ENCODE data around the gene MYL5.
"Not testable (repeated sequence)": the region's sequence is repeated elsewhere in the genome, so short reads cannot be mapped to it uniquely, and the experiment has no call there.

Gene MYL5

GRCh38 chr4:636628-637159 lies 37.6 kb upstream of the MYL5 start:
- DNase-seq = no peak

GRCh38 chr4:637536-638280 lies 36.6 kb upstream of the MYL5 start:
- no peak for DNase-seq

- DNase-seq = not testable (repeated sequence)
Measured at GRCh38 chr4:642366-642765, 32.0 kb upstream of the MYL5 start.

- no peak for DNase-seq
Measured at GRCh38 chr4:646460-646859, 27.9 kb upstream of the MYL5 start.

- no peak for DNase-seq
Measured at GRCh38 chr4:647481-647880, 26.9 kb upstream of the MYL5 start.

- DNase-seq = no peak
Measured at GRCh38 chr4:648579-649292, 25.6 kb upstream of the MYL5 start.

GRCh38 chr4:649293-649625 lies 25.1 kb upstream of the MYL5 start:
- no peak for DNase-seq

GRCh38 chr4:649751-650310 lies 24.5 kb upstream of the MYL5 start:
- DNase-seq = no peak

GRCh38 chr4:650461-650860 lies 23.9 kb upstream of the MYL5 start:
- no peak for DNase-seq

GRCh38 chr4:650951-651883 lies 23.1 kb upstream of the MYL5 start:
- peak; percentile 48 for DNase-seq

GRCh38 chr4:651884-652642 lies 22.3 kb upstream of the MYL5 start:
- no peak for DNase-seq

GRCh38 chr4:653080-653821 lies 21.1 kb upstream of the MYL5 start:
- DNase-seq = no peak

- DNase-seq = no peak
Measured at GRCh38 chr4:653831-654502, 20.4 kb upstream of the MYL5 start.

- no peak for DNase-seq
Measured at GRCh38 chr4:654503-654845, 19.9 kb upstream of the MYL5 start.

- DNase-seq = no peak
Measured at GRCh38 chr4:654871-655463, 19.4 kb upstream of the MYL5 start.

- DNase-seq = no peak
Measured at GRCh38 chr4:655464-656151, 18.7 kb upstream of the MYL5 start.

GRCh38 chr4:656436-657337 lies 17.7 kb upstream of the MYL5 start:
- no peak for DNase-seq

- DNase-seq = no peak
Measured at GRCh38 chr4:657338-657833, 17.0 kb upstream of the MYL5 start.

Data from NCI-H1105 treated with DMSO at 0.1 percent for 48 hours (cell line).